ENCODE data around the gene RPS6KC1. TPM values are rescaled to one million over a fixed set of nuclear protein-coding genes. Genes with fewer than 3 reads are reported as not detected.
"Not testable (repeated sequence)": the region's sequence is repeated elsewhere in the genome, so short reads cannot be mapped to it uniquely, and the experiment has no call there.

RPS6KC1 gene
- total RNA-seq, 1 donor from 2014 or later: 32.6 TPM

DNA sequence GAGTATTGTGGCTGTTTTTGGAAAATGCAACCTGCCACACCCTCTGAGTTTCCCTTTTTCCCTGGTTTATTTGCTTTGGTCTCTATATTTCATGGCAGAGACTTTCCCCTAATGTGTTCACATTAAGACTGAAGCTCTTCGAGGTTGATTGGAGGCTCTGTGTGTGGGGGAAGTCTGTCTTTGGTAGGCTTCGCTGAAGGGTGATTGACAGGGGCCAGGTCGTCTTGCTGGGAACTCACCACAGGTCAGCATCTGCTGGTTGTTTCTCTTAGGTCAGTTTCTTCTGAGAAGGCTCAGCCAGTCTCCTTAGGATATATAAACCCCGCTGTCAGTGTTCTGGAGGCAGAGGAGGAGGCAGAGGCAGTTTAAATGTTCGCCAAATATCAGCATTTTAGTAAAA is 249.4 kb downstream of the RPS6KC1 start:
- Histone ChIP-seq H2AFZ (replicated peaks) (no peak overlapping the region), H3F3A (ENCODE audit: low read depth) (no peaks in the 10 kb centered on the region), H3K79me2 (ENCODE audit: low read depth) (no peaks in the 10 kb centered on the region), H3K9ac (no peak overlapping the region), H3K4me1 (peaks cover 7% of the 10 kb centered on the region), H3K27me3 (no peaks in the 10 kb centered on the region), H3K4me2 (no peak overlapping the region), H4K20me1 (ENCODE audit: low read depth) (no peaks in the 10 kb centered on the region), H3K9me3 (ENCODE audit: low read depth) (no peaks in the 10 kb centered on the region), H3K27ac (no peak overlapping the region), H3K36me3 (no peaks in the 10 kb centered on the region), H3K4me3 (no peak overlapping the region)
- no peaks in the 10 kb centered on the region for H3K9me3 Mint-ChIP-seq
- H3K4me1 Mint-ChIP-seq: peaks cover 3% of the 10 kb centered on the region
- no peak overlapping the region for H3K4me3 Mint-ChIP-seq
- H3K36me3 Mint-ChIP-seq: no peaks in the 10 kb centered on the region
- peaks cover 2% of the 10 kb centered on the region for H3K27me3 Mint-ChIP-seq (ENCODE audit: insufficient read depth, low read depth)
- no peak overlapping the region for H3K27ac Mint-ChIP-seq
- no peak for DNase-seq (ENCODE audit: low spot score)
- TF ChIP-seq CTCF (IDR thresholded peaks at IDR 0.05) (no peak), EZH2 (IDR thresholded peaks at IDR 0.05) (no peak), EZH2phosphoT487 (IDR thresholded peaks at IDR 0.05) (no peak)

- not testable (repeated sequence) for H3K9me3 ChIP-seq (ENCODE audit: low read depth); H3K4me3 ChIP-seq; H2AFZ ChIP-seq (replicated peaks); H3F3A ChIP-seq (ENCODE audit: low read depth); H3K4me1 ChIP-seq; H3K36me3 ChIP-seq; H3K79me2 ChIP-seq (ENCODE audit: low read depth); H3K27ac Mint-ChIP-seq; H3K27me3 ChIP-seq; DNase-seq (ENCODE audit: low spot score); H3K4me2 ChIP-seq; H3K27me3 Mint-ChIP-seq (ENCODE audit: insufficient read depth, low read depth); H3K27ac ChIP-seq; H3K4me1 Mint-ChIP-seq; H4K20me1 ChIP-seq (ENCODE audit: low read depth); H3K4me3 Mint-ChIP-seq; H3K9me3 Mint-ChIP-seq; H3K9ac ChIP-seq; H3K36me3 Mint-ChIP-seq
These were observed 250.5 kb downstream of the RPS6KC1 start for GRCh38 chr1:213301524-213301923.

- no peaks in the 10 kb centered on the region for H3K36me3 Mint-ChIP-seq
- H3K27ac ChIP-seq: no peak overlapping the region
- no peaks in the 10 kb centered on the region for H3K9me3 ChIP-seq (ENCODE audit: low read depth)
- H3K9ac ChIP-seq: no peak overlapping the region
- peaks cover 7% of the 10 kb centered on the region for H3K4me1 ChIP-seq
- no peaks in the 10 kb centered on the region for H3K27me3 ChIP-seq
- H3F3A ChIP-seq (ENCODE audit: low read depth): no peaks in the 10 kb centered on the region
- H3K4me2 ChIP-seq: no peak overlapping the region
- H2AFZ ChIP-seq (replicated peaks): peak overlapping the region; percentile 84
- no peak overlapping the region for H3K4me3 ChIP-seq
- no peak overlapping the region for H3K27ac Mint-ChIP-seq
- no peaks in the 10 kb centered on the region for H3K79me2 ChIP-seq (ENCODE audit: low read depth)
- H3K36me3 ChIP-seq: no peaks in the 10 kb centered on the region
- peaks cover 3% of the 10 kb centered on the region for H3K4me1 Mint-ChIP-seq
- no peak overlapping the region for H3K4me3 Mint-ChIP-seq
- no peaks in the 10 kb centered on the region for H3K9me3 Mint-ChIP-seq
- H3K27me3 Mint-ChIP-seq (ENCODE audit: insufficient read depth, low read depth): peaks cover 3% of the 10 kb centered on the region
- TF ChIP-seq EZH2 (IDR thresholded peaks at IDR 0.05) (no peak), EZH2phosphoT487 (IDR thresholded peaks at IDR 0.05) (no peak), CTCF (IDR thresholded peaks at IDR 0.05) (no peak)
- DNase-seq (ENCODE audit: low spot score): peak; percentile 18
- H4K20me1 ChIP-seq (ENCODE audit: low read depth): no peaks in the 10 kb centered on the region
These were observed 252.2 kb downstream of the RPS6KC1 start for GRCh38 chr1:213303286-213303685.

- Histone ChIP-seq H3K4me2 (no peak overlapping the region), H3K27me3 (no peaks in the 10 kb centered on the region), H3K4me3 (no peak overlapping the region), H3K9me3 (ENCODE audit: low read depth) (no peaks in the 10 kb centered on the region), H3K79me2 (ENCODE audit: low read depth) (no peaks in the 10 kb centered on the region), H3F3A (ENCODE audit: low read depth) (peaks cover 7% of the 10 kb centered on the region), H4K20me1 (ENCODE audit: low read depth) (no peaks in the 10 kb centered on the region), H2AFZ (replicated peaks) (no peak overlapping the region), H3K9ac (no peak overlapping the region), H3K27ac (no peak overlapping the region), H3K4me1 (peaks cover 6% of the 10 kb centered on the region), H3K36me3 (no peaks in the 10 kb centered on the region)
- no peak overlapping the region for H3K4me3 Mint-ChIP-seq
- H3K9me3 Mint-ChIP-seq: peaks cover 7% of the 10 kb centered on the region
- H3K4me1 Mint-ChIP-seq: peaks cover 3% of the 10 kb centered on the region
- no peak for DNase-seq (ENCODE audit: low spot score)
- H3K27me3 Mint-ChIP-seq (ENCODE audit: insufficient read depth, low read depth): peaks cover 2% of the 10 kb centered on the region
- H3K27ac Mint-ChIP-seq: no peak overlapping the region
- TF ChIP-seq CTCF (IDR thresholded peaks at IDR 0.05) (no peak), EZH2phosphoT487 (IDR thresholded peaks at IDR 0.05) (no peak), EZH2 (IDR thresholded peaks at IDR 0.05) (no peak)
- H3K36me3 Mint-ChIP-seq: no peaks in the 10 kb centered on the region
These were observed 264.5 kb downstream of the RPS6KC1 start for GRCh38 chr1:213315571-213315970.

GRCh38 chr1:213318458-213318857 is 267.4 kb downstream of the RPS6KC1 start:
- not testable (repeated sequence) for H3K9me3 Mint-ChIP-seq; H3K9me3 ChIP-seq (ENCODE audit: low read depth); H3K36me3 Mint-ChIP-seq; H3K4me3 ChIP-seq; H3K9ac ChIP-seq; H3K79me2 ChIP-seq (ENCODE audit: low read depth); H3F3A ChIP-seq (ENCODE audit: low read depth); H3K27ac ChIP-seq; DNase-seq (ENCODE audit: low spot score); H3K27ac Mint-ChIP-seq; H3K36me3 ChIP-seq; H4K20me1 ChIP-seq (ENCODE audit: low read depth); H3K4me1 Mint-ChIP-seq; H3K27me3 ChIP-seq; H3K4me3 Mint-ChIP-seq; H3K27me3 Mint-ChIP-seq (ENCODE audit: insufficient read depth, low read depth); H2AFZ ChIP-seq (replicated peaks); H3K4me2 ChIP-seq
- H3K4me1 ChIP-seq: peaks cover 11% of the 10 kb centered on the region
